Bronchial epithelial cell (primary cell): ENCODE measurements around the gene NOLC1. TPM values are rescaled to one million over a fixed set of nuclear protein-coding genes. Genes with fewer than 3 reads are reported as not detected.

Source experiments
- DNase-seq: peaks from one replicate; pipeline ENCODE4 v3.0.0-alpha.2; 2010; ENCODE audit warnings: low read depth
- FAIRE-seq: peaks from 2 replicates; lab custom pipeline; 2011; peaks lifted over from hg19 to GRCh38; lab: Jason Lieb, UNC
- H3K27me3 ChIP-seq: 2 replicates; pipeline ENCODE4 v1.5.1; 2011; ENCODE audit warnings: low read length; ENCODE audit not compliant: control insufficient read depth, insufficient read depth
- H3K36me3 ChIP-seq: 2 replicates; pipeline ENCODE4 v1.5.1; 2011; ENCODE audit warnings: low read length; ENCODE audit not compliant: control insufficient read depth, insufficient read depth
- H3K4me3 ChIP-seq: 2 replicates; pipeline ENCODE4 v1.5.1; 2011; ENCODE audit warnings: mild to moderate bottlenecking, low read depth, low read length, control low read depth
- CTCF ChIP-seq: IDR thresholded peaks from 2 replicates; pipeline ENCODE4 v1.5.1; 2011; ENCODE audit warnings: mild to moderate bottlenecking, moderate library complexity, low read length, control low read depth, inconsistent platforms; ENCODE audit not compliant: insufficient read depth, severe bottlenecking
- total RNA-seq: library from RNA; depleted of rRNA; stranded (reverse); fragments of >200 nt; gene quantifications from 2 replicates; pipeline ENCODE4 v1.2.1, GENCODE V29; 2014

Gene NOLC1
- total RNA-seq, 1 donor from 2014 or later: 56.6 TPM

- TF ChIP-seq CTCF: no peak
- H3K36me3 ChIP-seq: peaks cover 30% of the 10 kb centered on the region
- DNase-seq (no peak), FAIRE-seq (no peak)
- no peaks in the 10 kb centered on the region for H3K27me3 ChIP-seq
- H3K4me3 ChIP-seq: no peak overlapping the region
Measured at GRCh38 chr10:102154466-102155116, 2.4 kb downstream of the NOLC1 start.

- TF ChIP-seq CTCF: no peak
- DNase-seq (no peak), FAIRE-seq (no peak)
- Histone ChIP-seq H3K36me3 (peaks cover 53% of the 10 kb centered on the region), H3K27me3 (no peaks in the 10 kb centered on the region), H3K4me3 (no peak overlapping the region)
Measured at GRCh38 chr10:102157224-102157623, 5.0 kb downstream of the NOLC1 start.

DNA sequence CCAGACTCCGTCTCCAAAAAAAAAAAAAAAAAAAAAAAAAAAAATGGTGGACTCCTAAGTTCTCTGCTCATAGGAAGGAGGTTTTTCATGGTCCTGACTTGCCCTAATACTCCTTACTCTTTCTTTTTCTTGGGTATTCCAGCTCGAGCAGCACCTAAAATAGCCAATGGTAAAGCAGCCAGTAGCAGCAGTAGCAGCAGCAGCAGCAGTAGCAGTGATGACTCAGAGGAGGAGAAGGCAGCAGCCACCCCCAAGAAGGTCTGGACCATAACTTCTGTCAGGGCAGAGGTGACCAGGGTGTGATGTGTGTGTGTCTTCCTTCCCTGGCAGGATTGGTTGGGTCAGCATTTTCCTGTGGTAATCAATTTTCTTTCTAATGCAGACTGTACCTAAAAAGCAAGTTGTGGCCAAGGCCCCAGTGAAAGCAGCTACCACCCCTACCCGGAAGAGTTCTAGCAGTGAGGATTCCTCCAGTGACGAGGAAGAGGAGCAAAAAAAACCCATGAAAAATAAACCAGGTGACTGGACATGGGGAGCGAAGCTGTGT, 6.9 kb downstream of the NOLC1 start:
- FAIRE-seq: no peak
- TF ChIP-seq CTCF: no peak
- DNase-seq: no peak
- Histone ChIP-seq H3K27me3 (no peaks in the 10 kb centered on the region), H3K4me3 (no peak overlapping the region), H3K36me3 (peaks cover 55% of the 10 kb centered on the region)

DNA sequence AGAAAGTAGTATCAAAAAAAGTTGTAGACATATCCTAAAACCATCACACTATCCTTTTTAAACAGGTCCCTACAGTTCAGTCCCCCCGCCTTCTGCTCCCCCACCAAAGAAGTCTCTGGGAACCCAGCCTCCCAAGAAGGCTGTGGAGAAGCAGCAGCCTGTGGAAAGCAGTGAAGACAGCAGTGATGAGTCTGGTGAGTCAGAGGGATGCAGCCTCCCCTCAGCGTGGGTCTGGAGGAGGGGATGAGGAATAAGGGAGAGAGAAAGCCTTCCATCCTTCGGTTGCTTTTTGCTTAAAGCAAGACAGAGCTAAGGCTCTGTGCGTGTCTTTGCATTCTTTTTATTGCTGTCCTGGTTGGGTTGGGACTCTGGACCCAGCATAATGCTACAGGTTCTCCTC, 7.6 kb downstream of the NOLC1 start:
- FAIRE-seq (no peak), DNase-seq (no peak)
- TF ChIP-seq CTCF: no peak
- H3K36me3 ChIP-seq: peaks cover 52% of the 10 kb centered on the region
- no peak overlapping the region for H3K4me3 ChIP-seq
- H3K27me3 ChIP-seq: no peaks in the 10 kb centered on the region

GRCh38 chr10:102163342-102163989, 11.3 kb downstream of the NOLC1 start:
- Histone ChIP-seq H3K4me3 (no peak overlapping the region), H3K36me3 (peaks cover 32% of the 10 kb centered on the region)
- FAIRE-seq: no peak

More at GRCh38 chr10:102163342-102163989, 11.3 kb downstream of the NOLC1 start:
- no peak for DNase-seq
- H3K27me3 ChIP-seq: no peaks in the 10 kb centered on the region
- TF ChIP-seq CTCF: no peak
